Kidney tubule cell (primary cell): ENCODE measurements around the gene ENPP3.
A peak's percentile ranks its signal among the peaks of the same experiment; 100 is the strongest.
"Not testable (repeated sequence)": the region's sequence is repeated elsewhere in the genome, so short reads cannot be mapped to it uniquely, and the experiment has no call there.

Source experiments
- DNase-seq: peaks from one replicate; pipeline ENCODE4 v3.0.0-alpha.2; 2018; ENCODE audit warnings: low spot score

Gene ENPP3

GRCh38 chr6:131685266-131685780 is 48.2 kb downstream of the ENPP3 start:
- no peak for DNase-seq

DNA sequence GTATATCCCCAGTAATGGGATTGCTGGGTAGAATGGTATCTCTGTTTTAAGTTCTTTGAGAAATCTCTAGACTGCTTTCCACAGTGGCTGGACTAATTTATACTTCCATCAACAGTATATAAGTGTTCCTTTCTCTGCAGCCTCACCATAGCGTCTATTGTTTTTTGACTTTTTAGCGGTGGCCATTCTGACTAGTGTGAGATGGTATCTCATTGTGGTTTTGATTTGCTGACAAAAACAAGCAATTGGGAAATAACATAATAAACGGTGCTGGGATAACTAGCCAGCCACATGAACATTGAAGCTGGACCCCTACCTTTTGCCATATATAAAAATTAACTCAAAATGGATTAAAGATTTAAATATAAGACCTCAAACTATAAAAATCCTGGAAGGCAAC is 49.9 kb downstream of the ENPP3 start:
- DNase-seq, result no peak

DNA sequence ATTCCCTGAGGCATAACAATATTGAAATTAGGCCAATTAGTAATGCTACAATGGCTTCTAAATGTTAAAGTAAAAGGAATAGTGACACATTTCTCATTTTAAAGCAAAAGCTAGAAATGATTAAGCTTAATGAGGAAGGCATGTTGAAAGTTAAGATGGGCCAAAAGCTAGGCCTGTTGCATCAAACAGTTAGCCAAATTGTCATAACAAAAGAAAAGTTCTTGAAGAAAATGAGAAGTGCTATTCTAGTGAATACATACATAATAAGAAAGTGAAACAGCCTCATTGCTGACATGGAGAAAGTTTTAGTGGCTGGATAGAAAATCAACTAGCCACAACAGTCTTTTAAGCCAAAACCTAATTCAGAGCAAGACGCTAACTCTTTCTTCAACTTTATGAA is 51.2 kb downstream of the ENPP3 start:
- DNase-seq, result no peak

DNA sequence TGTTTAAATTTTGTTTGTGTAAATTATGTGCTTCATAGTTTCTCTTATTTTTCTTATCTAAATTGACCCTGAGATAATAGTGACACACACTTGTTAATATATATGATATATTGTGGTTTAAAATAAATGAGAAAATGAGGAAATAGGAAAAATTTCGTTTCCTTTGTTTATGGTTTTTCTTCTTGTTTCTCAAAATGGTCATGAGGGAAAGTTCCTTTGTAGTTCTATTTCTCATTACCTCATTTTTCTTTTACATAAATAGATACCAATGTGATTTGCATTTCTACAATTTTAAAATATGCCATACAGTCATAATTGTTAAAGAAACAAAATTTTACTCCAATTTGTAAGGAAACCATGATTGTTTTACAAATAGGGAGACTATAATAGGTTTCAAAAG is 54.9 kb downstream of the ENPP3 start:
- no peak for DNase-seq

DNA sequence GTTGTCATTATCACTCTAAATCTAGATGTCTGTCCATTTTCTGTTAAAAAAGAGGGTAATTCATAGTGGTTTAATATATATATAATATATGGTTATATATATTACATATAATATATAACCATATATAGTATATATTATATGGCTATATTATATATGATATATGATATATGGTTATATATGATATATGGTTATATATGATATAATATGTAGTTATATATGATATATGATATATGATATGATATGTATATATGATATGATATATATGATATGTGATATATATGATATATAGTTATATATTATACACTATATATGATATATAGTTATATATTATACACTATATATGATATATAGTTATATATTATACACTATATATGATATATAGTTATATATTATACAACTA is 55.5 kb downstream of the ENPP3 start:
- DNase-seq, result no peak

DNA sequence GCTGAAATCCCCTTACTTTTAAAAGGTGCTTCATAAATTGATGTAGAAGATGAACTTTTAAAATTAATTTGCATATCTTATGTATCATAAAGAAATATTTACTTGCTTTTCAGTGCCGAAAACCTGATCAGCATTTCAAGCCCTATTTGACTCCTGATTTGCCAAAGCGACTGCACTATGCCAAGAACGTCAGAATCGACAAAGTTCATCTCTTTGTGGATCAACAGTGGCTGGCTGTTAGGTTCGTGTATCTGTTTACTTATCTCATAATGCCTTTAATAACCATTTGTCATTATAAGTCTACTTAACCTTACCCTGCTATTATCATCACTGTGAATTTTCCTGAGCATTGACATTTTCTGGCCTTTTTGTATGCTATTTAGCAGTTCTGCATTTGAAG is 56.3 kb downstream of the ENPP3 start:
- no peak for DNase-seq

GRCh38 chr6:131694832-131695426 is 57.8 kb downstream of the ENPP3 start:
- DNase-seq, result peak; percentile 63

DNA sequence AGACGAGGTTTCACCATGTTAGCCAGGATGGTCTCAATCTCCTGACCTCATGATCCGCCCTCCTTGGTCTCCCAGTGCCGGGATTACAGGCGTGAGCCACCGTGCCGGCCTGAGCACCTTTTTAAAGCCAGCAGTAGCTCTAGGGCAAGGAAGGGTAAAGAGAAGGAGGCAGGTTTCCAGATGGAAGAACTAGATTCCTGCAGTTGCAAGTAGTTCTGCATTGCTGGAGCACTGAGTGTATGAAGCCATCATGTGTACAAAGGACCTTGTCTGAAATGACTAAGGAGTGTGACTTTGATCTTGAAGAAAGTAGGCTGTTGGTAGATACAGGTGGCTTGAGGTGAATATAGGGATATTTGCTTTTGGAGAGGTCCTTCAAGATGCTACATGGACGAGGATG is 59.9 kb downstream of the ENPP3 start:
- DNase-seq, result no peak

DNA sequence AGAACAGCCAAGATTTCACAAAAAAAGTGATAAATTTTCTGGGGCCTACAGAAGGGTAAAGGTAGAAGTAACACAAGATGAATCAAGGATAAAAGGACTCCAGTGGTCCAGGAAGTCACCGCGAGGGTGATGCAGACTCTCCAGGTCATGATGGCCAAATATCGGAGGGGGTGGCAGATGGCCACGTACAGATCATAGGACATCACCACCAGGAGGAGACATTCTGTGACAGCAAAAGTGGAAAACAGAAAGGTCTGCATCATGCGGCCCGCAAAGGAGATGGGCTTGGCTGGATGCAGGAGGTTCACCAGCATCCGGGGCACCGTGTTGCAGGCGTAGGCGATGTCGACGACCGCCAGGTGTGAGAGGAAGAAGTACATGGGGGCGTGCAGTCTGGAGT is 63.7 kb downstream of the ENPP3 start:
- not testable (repeated sequence) for DNase-seq

- DNase-seq, result not testable (repeated sequence)
These were observed 66.8 kb downstream of the ENPP3 start for GRCh38 chr6:131703905-131704304.

DNA sequence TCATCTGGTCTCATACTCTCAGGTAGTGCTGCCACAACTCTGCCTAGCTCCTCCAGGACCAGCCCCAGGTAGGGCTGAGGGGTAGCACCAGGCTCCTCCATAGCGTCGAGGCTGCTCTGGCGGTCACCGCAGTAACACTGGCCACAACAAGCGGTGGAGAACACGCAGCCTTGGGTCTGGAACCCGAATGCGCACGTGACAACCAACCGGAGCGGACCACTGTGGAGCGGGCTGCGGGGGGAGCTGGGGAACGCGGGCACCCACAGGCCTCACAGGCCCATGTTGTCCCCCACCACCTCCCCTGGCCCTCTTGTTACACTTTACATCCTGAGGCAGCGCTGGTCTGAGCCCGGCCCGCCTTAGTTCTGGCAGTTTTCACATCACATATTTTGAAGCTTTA is 73.8 kb downstream of the ENPP3 start, which contains the start of gene CTAGE9:
TSS of gene CTAGE9 (minus strand) at position 101 of the 400 bp plus-strand sequence. CDS start at position 101, 0 bp downstream.
- not testable (repeated sequence) for DNase-seq

GRCh38 chr6:131715567-131715966 is 78.5 kb downstream of the ENPP3 start:
- not testable (repeated sequence) for DNase-seq

DNA sequence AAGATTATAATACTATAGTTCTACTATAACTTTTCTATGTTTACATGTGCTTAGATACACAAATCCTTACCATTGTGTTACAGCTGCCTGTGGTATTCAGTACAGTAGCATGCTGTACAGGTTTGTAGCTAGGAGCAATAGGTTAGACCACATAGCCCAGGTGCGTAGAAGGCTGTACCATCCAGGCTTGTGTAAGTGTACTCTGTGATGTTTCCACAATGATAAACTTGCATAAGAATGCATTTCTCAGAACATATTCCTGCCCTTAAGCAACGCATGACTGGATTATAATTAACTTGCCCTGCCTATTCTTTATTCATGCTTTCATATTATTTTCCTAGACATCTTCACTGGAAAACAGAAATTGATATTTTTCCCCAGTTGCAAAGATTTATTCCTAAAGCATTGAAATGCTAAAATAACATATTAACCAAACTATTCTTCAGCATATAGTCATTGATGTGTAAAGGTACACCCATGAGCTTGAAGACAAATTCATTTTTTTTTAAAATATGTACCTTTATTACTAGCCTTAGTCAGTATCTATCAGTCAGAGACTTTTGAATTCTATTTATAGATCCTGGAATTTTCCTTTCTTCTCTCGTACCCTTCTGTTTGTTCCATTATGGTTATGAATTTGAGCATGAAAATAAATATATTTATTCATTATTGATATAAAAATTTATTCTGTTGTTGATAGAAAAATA is 80.9 kb downstream of the ENPP3 start:
- DNase-seq, result peak; percentile 16

DNA sequence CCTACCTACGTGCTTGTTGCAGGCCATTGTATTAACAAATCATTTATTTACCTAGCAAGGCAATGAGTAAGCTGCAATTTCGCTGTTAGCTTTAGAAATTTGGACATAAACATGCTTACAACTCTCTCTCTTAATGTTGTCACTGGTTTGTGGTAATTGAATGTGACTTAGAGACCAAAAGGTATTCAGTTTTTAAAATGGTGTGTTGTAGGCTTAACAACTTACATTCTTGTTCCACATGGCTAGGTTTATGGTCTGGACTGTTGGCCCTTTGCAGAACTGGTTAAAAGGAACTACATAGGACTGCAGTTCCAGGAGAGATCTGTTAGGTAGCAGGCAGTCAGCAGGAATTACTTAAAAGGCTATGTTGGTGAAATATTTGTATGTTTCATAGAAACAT is 84.1 kb downstream of the ENPP3 start:
- DNase-seq, result peak; percentile 76

GRCh38 chr6:131724114-131724513 is 87.0 kb downstream of the ENPP3 start:
- DNase-seq, result peak; percentile 27

GRCh38 chr6:131727467-131727866 is 90.4 kb downstream of the ENPP3 start:
- no peak for DNase-seq

DNA sequence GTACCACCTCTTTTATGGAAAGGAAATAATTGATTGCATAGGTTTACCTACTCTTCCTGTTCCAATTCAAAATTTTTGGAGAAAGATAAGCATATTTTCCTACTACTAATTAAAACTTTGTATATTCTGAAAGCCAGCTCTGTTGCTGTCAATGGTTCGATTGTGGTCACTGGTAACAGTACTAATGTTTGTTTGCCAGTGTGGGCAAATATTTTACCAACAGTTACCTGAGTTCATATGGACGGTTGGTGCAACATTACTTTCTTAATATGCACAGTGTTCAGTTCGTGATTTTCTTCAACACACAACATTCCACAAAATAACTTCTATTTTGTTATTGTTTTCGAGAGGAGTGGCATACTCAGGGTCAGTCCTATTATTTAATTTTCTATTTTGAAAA is 90.8 kb downstream of the ENPP3 start:
- no peak for DNase-seq

- no peak for DNase-seq
These were observed 91.3 kb downstream of the ENPP3 start for GRCh38 chr6:131728296-131728939.

GRCh38 chr6:131729550-131729949 is 92.4 kb downstream of the ENPP3 start:
- DNase-seq, result no peak

GRCh38 chr6:131730264-131730663 is 93.2 kb downstream of the ENPP3 start:
- no peak for DNase-seq

DNA sequence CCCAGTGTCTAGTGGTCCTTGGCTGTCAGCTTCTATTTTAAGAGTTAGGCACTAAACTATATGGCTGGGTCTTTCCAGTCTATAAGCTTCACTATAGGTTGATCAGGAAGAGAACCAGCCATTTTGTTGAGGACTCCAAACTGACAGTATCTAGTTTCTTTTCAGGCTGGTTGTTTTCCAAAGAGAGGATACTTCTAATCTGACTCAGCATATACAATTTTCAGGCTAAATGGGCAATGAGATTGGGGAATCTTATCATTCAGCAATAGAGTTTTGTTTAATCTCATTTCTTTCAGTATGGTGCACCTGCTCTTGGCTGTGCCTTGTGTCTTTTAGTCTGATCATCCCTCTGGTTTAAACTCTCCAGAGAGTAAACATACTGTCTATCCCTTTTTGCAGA is 94.1 kb downstream of the ENPP3 start:
- no peak for DNase-seq

DNA sequence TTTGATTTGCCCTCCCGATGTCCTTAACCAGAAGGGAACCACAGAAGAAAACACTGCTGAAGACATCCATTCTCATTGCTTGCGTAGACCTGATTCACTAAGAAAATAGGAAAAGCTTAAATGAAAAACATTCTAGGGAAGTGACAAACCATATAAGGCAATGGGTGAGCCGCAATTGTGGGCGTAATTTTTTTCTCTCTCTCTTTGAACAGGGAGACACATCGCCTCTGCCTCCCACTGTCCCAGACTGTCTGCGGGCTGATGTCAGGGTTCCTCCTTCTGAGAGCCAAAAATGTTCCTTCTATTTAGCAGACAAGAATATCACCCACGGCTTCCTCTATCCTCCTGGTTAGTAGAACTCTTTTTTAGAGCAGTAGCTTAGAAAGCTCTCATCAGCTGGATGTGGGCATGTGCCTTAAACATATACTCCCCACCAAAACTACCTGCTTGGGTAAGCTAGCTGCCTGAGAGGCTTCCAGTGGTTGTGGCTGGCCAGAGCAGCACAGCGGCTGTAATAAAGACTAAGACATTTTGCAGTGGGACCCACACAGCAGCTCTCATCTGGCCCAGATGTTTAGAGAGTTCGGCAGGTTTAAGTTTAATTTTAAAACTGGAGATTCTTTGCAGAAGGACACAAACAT is 96.4 kb downstream of the ENPP3 start:
- DNase-seq, result no peak
